PC-9 (cell line): ENCODE results near the gene SAMHD1. TPM values are rescaled to one million over a fixed set of nuclear protein-coding genes. Genes with fewer than 3 reads are reported as not detected.

Source experiments
- BruUV-seq: library from RNA; stranded (reverse); fragments of 400-500 nt; replicated peaks from 2 replicates; lab custom pipeline; 2021; lab: Mats Ljungman, UMichigan
- CTCF ChIA-PET: fragments of 300-600 bp; sonication (Branson Sonifier 250); formaldehyde crosslinking; loops from one replicate; lab custom pipeline; 2022; ENCODE audit warnings: antibody characterized with exemption; lab: Charles Lee
- POLR2A ChIA-PET: fragments of 300-600 bp; sonication (Branson Sonifier 250); formaldehyde crosslinking; loops from one replicate; lab custom pipeline; 2022; ENCODE audit warnings: antibody characterized with exemption; ENCODE audit not compliant: unreplicated experiment; lab: Charles Lee
- DNase-seq, 2 experiments: peaks; one replicate each; pipeline versions ENCODE4 v3.0.0 to v3.0.0-alpha.2; 2015 to 2022; ENCODE audit warnings: mixed read lengths in 1 of 2
- H2AFZ ChIP-seq: fragments of 200-600 bp; sonication (generic); 2 replicates; pipeline ENCODE4 v1.8.1; 2017; ENCODE audit warnings: antibody characterized with exemption
- H3F3A ChIP-seq: fragments of 200-600 bp; sonication (generic); 2 replicates; pipeline ENCODE4 v1.8.1; 2017; ENCODE audit warnings: antibody characterized with exemption, mild to moderate bottlenecking, low read depth; ENCODE audit not compliant: insufficient read depth
- H3K27ac ChIP-seq: fragments of 200-600 bp; sonication (generic); 2 replicates; pipeline ENCODE4 v1.6.1; 2016; ENCODE audit warnings: mixed run types
- H3K27me3 ChIP-seq: fragments of 200-600 bp; sonication (generic); 2 replicates; pipeline ENCODE4 v1.6.1; 2016; ENCODE audit warnings: low read depth, mixed run types; ENCODE audit not compliant: insufficient read depth
- H3K36me3 ChIP-seq: fragments of 200-600 bp; sonication (generic); 2 replicates; pipeline ENCODE4 v1.6.1; 2016; ENCODE audit warnings: low read depth, mixed run types
- H3K4me1 ChIP-seq: fragments of 200-600 bp; sonication (generic); replicated peaks from 2 replicates; pipeline ENCODE4 v1.6.1; 2016; ENCODE audit warnings: mixed run types; ENCODE audit not compliant: insufficient read depth
- H3K4me2 ChIP-seq: fragments of 200-600 bp; sonication (generic); 2 replicates; pipeline ENCODE4 v1.6.1; 2017; ENCODE audit warnings: mixed run types
- H3K4me3 ChIP-seq: fragments of 200-600 bp; sonication (generic); 2 replicates; pipeline ENCODE4 v1.6.1; 2016; ENCODE audit warnings: mixed run types
- H3K79me2 ChIP-seq: fragments of 200-600 bp; sonication (generic); 2 replicates; pipeline ENCODE4 v1.6.1; 2017; ENCODE audit warnings: low read depth, mixed run types
- H3K9me2 ChIP-seq: fragments of 200-600 bp; sonication (generic); 2 replicates; pipeline ENCODE4 v1.8.1; 2017; ENCODE audit warnings: mild to moderate bottlenecking; ENCODE audit not compliant: insufficient read depth
- H3K9me3 ChIP-seq: fragments of 200-600 bp; sonication (generic); 2 replicates; pipeline ENCODE4 v1.8.1; 2016; ENCODE audit warnings: low read depth; ENCODE audit not compliant: insufficient read depth
- H4K20me1 ChIP-seq: fragments of 200-600 bp; sonication (generic); 2 replicates; pipeline ENCODE4 v1.8.1; 2017; ENCODE audit not compliant: insufficient read depth
- EZH2 ChIP-seq: fragments of 200-600 bp; sonication (generic); IDR thresholded peaks from 2 replicates; pipeline ENCODE4 v1.8.0; 2017; ENCODE audit warnings: antibody characterized with exemption, low read depth
- intact Hi-C: fragments of 100-400 bp; cut with micrococcal nuclease; formaldehyde crosslinking; loops from one replicate; pipeline ENCODE4 v1.10.0; 2022; ENCODE audit not compliant: unreplicated experiment
- total RNA-seq: library from RNA; stranded (reverse); gene quantifications from 2 replicates; pipeline ENCODE4 v1.2.3, GENCODE V29; 2021
- TF ChIP-seq, protein P1 (sequence below): fragments of 200-600 bp; sonication (generic); conservative IDR thresholded peaks from 2 replicates; pipeline ENCODE4 v1.6.1; 2017; ENCODE audit warnings: mixed run types, antibody characterized with exemption, mild to moderate bottlenecking, moderate library complexity

SAMHD1 gene
- total RNA-seq, 1 experiment from 2014 or later, result 21.2 TPM

DNA sequence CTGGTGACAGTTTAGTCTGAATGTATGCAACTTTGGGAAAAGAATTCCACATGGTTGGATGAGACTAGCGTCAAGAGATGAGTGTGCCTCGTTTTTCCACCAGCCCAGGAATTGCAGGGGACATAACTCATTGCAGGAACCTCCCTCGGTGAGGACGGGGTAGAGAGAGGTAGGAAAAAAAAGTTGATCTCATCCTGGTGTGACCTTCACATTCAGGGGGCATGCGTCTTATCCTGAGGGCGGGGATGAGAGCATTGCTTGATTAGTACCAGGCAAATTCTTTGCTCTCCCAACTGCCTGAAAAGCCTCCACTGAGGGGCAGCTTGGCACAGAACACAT is 63.8 kb downstream of the SAMHD1 start:
- no peaks in the 10 kb centered on the region for H4K20me1 ChIP-seq
- DNase-seq, result no peak
- no peaks in the 10 kb centered on the region for H3F3A ChIP-seq
- H3K27ac ChIP-seq, result no peak overlapping the region
- H3K79me2 ChIP-seq, result no peaks in the 10 kb centered on the region
- BruUV-seq, result no TSS peak
- ChIA-PET POLR2A (no interaction called here), CTCF (interaction anchor here (1.1 kb wide), 2 partner anchors 79 to 217 kb away, joined by 3 read pairs; no protein-coding TSS in a partner anchor)
- no peaks in the 10 kb centered on the region for H3K36me3 ChIP-seq
- no peaks in the 10 kb centered on the region for H3K4me1 ChIP-seq
- H2AFZ ChIP-seq, result no peak overlapping the region
- H3K4me2 ChIP-seq, result no peak overlapping the region
- H3K9me3 ChIP-seq, result no peaks in the 10 kb centered on the region
- no peak overlapping the region for H3K4me3 ChIP-seq
- no peak for TF ChIP-seq EZH2
- TF ChIP-seq, protein P1, sequence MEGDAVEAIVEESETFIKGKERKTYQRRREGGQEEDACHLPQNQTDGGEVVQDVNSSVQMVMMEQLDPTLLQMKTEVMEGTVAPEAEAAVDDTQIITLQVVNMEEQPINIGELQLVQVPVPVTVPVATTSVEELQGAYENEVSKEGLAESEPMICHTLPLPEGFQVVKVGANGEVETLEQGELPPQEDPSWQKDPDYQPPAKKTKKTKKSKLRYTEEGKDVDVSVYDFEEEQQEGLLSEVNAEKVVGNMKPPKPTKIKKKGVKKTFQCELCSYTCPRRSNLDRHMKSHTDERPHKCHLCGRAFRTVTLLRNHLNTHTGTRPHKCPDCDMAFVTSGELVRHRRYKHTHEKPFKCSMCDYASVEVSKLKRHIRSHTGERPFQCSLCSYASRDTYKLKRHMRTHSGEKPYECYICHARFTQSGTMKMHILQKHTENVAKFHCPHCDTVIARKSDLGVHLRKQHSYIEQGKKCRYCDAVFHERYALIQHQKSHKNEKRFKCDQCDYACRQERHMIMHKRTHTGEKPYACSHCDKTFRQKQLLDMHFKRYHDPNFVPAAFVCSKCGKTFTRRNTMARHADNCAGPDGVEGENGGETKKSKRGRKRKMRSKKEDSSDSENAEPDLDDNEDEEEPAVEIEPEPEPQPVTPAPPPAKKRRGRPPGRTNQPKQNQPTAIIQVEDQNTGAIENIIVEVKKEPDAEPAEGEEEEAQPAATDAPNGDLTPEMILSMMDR, result no peak
- H3K9me2 ChIP-seq, result no peaks in the 10 kb centered on the region
- intact Hi-C loops, result loop anchor here (1.0 to 10.0 kb wide), 3 partner anchors 95 to 383 kb away; no protein-coding TSS in a partner anchor
- no peaks in the 10 kb centered on the region for H3K27me3 ChIP-seq

GRCh38 chr20:36886859-36887751 is 64.4 kb downstream of the SAMHD1 start:
- H3K4me3 ChIP-seq, result no peak overlapping the region
- no peak for TF ChIP-seq EZH2
- TF ChIP-seq, protein P1, result peak; percentile 94
- no TSS peak for BruUV-seq
- H3K79me2 ChIP-seq, result no peaks in the 10 kb centered on the region
- H3K27ac ChIP-seq, result no peak overlapping the region
- H3K4me1 ChIP-seq, result no peaks in the 10 kb centered on the region; the same call in 1 of the 2 replicates
- peak overlapping the region; percentile 43 for H3K4me2 ChIP-seq
- no peaks in the 10 kb centered on the region for H3F3A ChIP-seq
- peak overlapping the region; percentile 68; the same call in 1 of the 2 replicates for H2AFZ ChIP-seq
- no peaks in the 10 kb centered on the region for H3K27me3 ChIP-seq
- H3K9me2 ChIP-seq, result no peaks in the 10 kb centered on the region
- ChIA-PET POLR2A (no interaction called here), CTCF (interaction anchor here (0.6 to 1.3 kb wide), 7 partner anchors 14 to 432 kb away, joined by 3 to 5 read pairs (median 3); no protein-coding TSS in a partner anchor)
- H3K36me3 ChIP-seq, result no peaks in the 10 kb centered on the region
- intact Hi-C loops, result loop anchor here (1.0 to 10.0 kb wide), 3 partner anchors 95 to 382 kb away; no protein-coding TSS in a partner anchor
- no peaks in the 10 kb centered on the region for H4K20me1 ChIP-seq
- peak; percentile 66 to 91 for DNase-seq
- no peaks in the 10 kb centered on the region for H3K9me3 ChIP-seq

GRCh38 chr20:36885356-36885755 is 66.2 kb downstream of the SAMHD1 start:
- H3K27ac ChIP-seq, result no peak overlapping the region
- no peaks in the 10 kb centered on the region for H4K20me1 ChIP-seq
- no peak overlapping the region for H2AFZ ChIP-seq
- no peaks in the 10 kb centered on the region for H3K79me2 ChIP-seq
- TF ChIP-seq, protein P1, result peak; percentile 42; the same call in 1 of the 2 replicates
- TF ChIP-seq EZH2, result no peak
- no peaks in the 10 kb centered on the region for H3F3A ChIP-seq
- H3K4me2 ChIP-seq, result no peak overlapping the region
- H3K27me3 ChIP-seq, result no peaks in the 10 kb centered on the region
- no peak for DNase-seq
- ChIA-PET POLR2A (no interaction called here), CTCF (interaction anchor here (1.3 kb wide), 1 partner anchor 219 kb away, joined by 3 read pairs; no protein-coding TSS in a partner anchor)
- BruUV-seq, result no TSS peak
- H3K9me2 ChIP-seq, result no peaks in the 10 kb centered on the region
- H3K36me3 ChIP-seq, result no peaks in the 10 kb centered on the region
- no peaks in the 10 kb centered on the region; the same call in 1 of the 2 replicates for H3K4me1 ChIP-seq
- no peaks in the 10 kb centered on the region for H3K9me3 ChIP-seq
- H3K4me3 ChIP-seq, result no peak overlapping the region
- intact Hi-C loops, result loop anchor here (10.0 kb wide), 1 partner anchor 381 kb away; no protein-coding TSS in a partner anchor
